RWPE2 (cell line): ENCODE results near the gene XPO5.

ENCODE experiments used
- ATAC-seq: fragments of 200-7000 bp; cut with Tn5 transposase; 3 replicates; pipeline ENCODE4 v1.9.1; 2021; ENCODE audit warnings: low read depth
- DNase-seq: peaks from one replicate; pipeline ENCODE4 v3.0.0-alpha.2; 2020; ENCODE audit warnings: low spot score
- H3K27ac ChIP-seq: fragments of 450-650 bp; 2 replicates; pipeline ENCODE4 v1.5.1; 2017; ENCODE audit warnings: mild to moderate bottlenecking; ENCODE audit not compliant: poor library complexity, severe bottlenecking
- H3K27me3 ChIP-seq: fragments of 250-450 bp; sonication (Bioruptor Pico); 2 replicates; pipeline ENCODE4 v1.5.1; 2021; ENCODE audit warnings: mild to moderate bottlenecking, moderate library complexity; ENCODE audit not compliant: insufficient read depth, poor library complexity, severe bottlenecking
- H3K36me3 ChIP-seq: fragments of 250-450 bp; sonication (Bioruptor Pico); 2 replicates; pipeline ENCODE4 v1.5.1; 2020; ENCODE audit warnings: low read depth, mild to moderate bottlenecking, moderate library complexity
- H3K4me1 ChIP-seq: fragments of 250-450 bp; sonication (Bioruptor Pico); 2 replicates; pipeline ENCODE4 v1.5.1; 2021; ENCODE audit warnings: mild to moderate bottlenecking, moderate library complexity; ENCODE audit not compliant: insufficient read depth, poor library complexity, severe bottlenecking
- H3K4me3 ChIP-seq: fragments of 250-450 bp; sonication (Bioruptor Pico); 2 replicates; pipeline ENCODE4 v1.5.1; 2021; ENCODE audit warnings: mild to moderate bottlenecking, moderate library complexity; ENCODE audit not compliant: severe bottlenecking
- H3K9me3 ChIP-seq: fragments of 250-450 bp; sonication (Bioruptor Pico); 2 replicates; pipeline ENCODE4 v1.5.1; 2021; ENCODE audit warnings: mild to moderate bottlenecking, moderate library complexity; ENCODE audit not compliant: severe bottlenecking
- TF ChIP-seq, protein P1 (sequence below): fragments of 450-650 bp; IDR thresholded peaks from one replicate; pipeline ENCODE4 v1.5.1; 2017; ENCODE audit warnings: mild to moderate bottlenecking, moderate library complexity; ENCODE audit not compliant: poor library complexity, severe bottlenecking

The XPO5 gene

DNA sequence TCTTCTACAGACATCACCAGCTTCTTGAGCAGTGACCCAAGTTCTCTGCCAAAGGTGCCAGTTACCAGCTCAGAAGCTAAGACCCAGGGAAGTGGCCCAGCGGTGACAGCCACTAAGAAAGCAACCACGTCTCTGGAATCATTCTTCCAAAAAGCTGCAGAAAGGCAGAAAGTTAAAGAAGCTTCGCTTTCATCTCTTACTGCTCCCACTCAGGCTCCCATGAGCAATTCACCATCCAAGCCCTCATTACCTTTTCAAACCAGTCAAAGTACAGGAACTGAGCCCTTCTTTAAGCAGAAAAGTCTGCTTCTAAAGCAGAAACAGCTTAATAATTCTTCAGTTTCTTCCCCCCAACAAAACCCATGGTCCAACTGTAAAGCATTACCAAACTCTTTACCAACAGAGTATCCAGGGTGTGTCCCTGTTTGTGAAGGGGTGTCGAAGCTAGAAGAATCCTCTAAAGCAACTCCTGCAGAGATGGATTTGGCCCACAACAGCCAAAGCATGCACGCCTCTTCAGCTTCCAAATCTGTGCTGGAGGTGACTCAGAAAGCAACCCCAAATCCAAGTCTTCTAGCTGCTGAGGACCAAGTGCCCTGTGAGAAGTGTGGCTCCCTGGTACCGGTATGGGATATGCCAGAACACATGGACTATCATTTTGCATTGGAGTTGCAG is 38.0 kb upstream of the XPO5 start:
- Histone ChIP-seq H3K4me1 (no peaks in the 10 kb centered on the region), H3K27ac (no peak overlapping the region), H3K27me3 (no peaks in the 10 kb centered on the region), H3K9me3 (no peaks in the 10 kb centered on the region), H3K36me3 (peaks cover 68% of the 10 kb centered on the region), H3K4me3 (no peak overlapping the region)
- no peak for ATAC-seq
- DNase-seq = no peak
- TF ChIP-seq, protein P1, sequence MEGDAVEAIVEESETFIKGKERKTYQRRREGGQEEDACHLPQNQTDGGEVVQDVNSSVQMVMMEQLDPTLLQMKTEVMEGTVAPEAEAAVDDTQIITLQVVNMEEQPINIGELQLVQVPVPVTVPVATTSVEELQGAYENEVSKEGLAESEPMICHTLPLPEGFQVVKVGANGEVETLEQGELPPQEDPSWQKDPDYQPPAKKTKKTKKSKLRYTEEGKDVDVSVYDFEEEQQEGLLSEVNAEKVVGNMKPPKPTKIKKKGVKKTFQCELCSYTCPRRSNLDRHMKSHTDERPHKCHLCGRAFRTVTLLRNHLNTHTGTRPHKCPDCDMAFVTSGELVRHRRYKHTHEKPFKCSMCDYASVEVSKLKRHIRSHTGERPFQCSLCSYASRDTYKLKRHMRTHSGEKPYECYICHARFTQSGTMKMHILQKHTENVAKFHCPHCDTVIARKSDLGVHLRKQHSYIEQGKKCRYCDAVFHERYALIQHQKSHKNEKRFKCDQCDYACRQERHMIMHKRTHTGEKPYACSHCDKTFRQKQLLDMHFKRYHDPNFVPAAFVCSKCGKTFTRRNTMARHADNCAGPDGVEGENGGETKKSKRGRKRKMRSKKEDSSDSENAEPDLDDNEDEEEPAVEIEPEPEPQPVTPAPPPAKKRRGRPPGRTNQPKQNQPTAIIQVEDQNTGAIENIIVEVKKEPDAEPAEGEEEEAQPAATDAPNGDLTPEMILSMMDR = no peak

DNA sequence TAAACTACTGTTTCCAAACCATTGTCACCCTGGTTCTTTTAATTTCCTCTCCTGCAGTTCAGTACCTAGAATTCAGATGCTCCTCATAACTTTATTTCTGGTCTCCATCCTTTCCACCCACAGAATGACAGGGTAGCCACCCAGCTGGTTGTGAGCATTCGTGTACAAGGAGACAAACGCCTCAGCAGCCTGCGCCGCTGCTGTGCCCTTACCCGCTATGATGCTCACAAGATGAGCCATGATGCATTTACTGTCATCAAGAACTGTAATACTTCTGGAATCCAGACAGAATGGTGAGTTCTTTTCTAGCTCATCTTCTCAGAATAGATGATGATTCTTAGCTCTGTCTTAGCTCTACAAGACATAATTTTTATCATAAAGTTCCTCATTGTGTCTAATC is 34.6 kb upstream of the XPO5 start:
- H3K4me3 ChIP-seq = no peak overlapping the region
- DNase-seq = no peak
- ATAC-seq = no peak
- TF ChIP-seq, protein P1 = no peak
- peaks cover 95% of the 10 kb centered on the region for H3K36me3 ChIP-seq
- no peaks in the 10 kb centered on the region for H3K27me3 ChIP-seq
- no peaks in the 10 kb centered on the region for H3K9me3 ChIP-seq
- H3K27ac ChIP-seq = no peak overlapping the region
- no peaks in the 10 kb centered on the region for H3K4me1 ChIP-seq

DNA sequence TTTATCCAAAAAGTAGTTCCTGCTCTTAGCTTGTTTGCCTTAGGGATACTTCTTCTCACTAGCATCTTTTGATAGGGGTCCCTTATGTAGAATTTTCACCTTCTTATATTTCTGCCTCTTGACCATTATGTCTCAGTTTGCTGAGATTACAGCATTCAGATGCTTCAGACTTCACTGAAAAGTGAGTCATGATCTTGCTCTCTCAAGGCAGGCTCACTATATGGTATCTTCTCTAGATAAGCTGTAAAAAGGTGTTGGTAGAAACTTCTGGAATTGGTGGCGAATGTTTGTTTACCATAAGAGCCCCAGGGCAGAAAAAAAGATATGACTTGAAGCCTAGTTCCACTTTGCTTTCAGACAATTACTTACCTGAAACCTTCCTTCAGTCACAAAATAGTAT is 33.6 kb upstream of the XPO5 start:
- TF ChIP-seq, protein P1 = no peak
- ATAC-seq (no peak), DNase-seq (no peak)
- Histone ChIP-seq H3K27ac (no peak overlapping the region), H3K27me3 (no peaks in the 10 kb centered on the region), H3K4me1 (no peaks in the 10 kb centered on the region), H3K9me3 (no peaks in the 10 kb centered on the region), H3K4me3 (no peak overlapping the region), H3K36me3 (peaks cover 98% of the 10 kb centered on the region)

DNA sequence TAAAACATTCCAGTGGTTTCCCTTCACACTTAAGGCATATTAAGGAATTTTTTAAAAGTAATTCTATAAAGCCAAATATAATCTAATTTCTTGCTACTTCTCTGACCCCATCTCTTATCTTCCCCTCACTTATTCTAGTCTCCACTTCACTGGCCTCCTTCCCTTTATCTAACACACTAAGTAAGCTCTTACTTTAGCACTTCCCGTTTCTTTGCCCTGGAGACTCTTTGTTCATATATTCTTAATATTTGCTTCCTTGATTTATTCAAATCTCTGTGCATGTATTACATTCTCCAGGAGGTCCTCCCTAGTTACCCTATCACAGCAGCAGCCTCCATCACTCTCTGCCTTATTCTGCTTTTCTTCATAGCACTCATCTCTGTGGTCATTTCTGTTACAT is 33.0 kb upstream of the XPO5 start:
- DNase-seq (no peak), ATAC-seq (no peak)
- H3K27ac ChIP-seq = no peak overlapping the region
- H3K36me3 ChIP-seq = peaks cover 97% of the 10 kb centered on the region
- H3K9me3 ChIP-seq = no peaks in the 10 kb centered on the region
- no peaks in the 10 kb centered on the region for H3K27me3 ChIP-seq
- TF ChIP-seq, protein P1 = peak; percentile 3
- no peak overlapping the region for H3K4me3 ChIP-seq
- H3K4me1 ChIP-seq = no peaks in the 10 kb centered on the region

DNA sequence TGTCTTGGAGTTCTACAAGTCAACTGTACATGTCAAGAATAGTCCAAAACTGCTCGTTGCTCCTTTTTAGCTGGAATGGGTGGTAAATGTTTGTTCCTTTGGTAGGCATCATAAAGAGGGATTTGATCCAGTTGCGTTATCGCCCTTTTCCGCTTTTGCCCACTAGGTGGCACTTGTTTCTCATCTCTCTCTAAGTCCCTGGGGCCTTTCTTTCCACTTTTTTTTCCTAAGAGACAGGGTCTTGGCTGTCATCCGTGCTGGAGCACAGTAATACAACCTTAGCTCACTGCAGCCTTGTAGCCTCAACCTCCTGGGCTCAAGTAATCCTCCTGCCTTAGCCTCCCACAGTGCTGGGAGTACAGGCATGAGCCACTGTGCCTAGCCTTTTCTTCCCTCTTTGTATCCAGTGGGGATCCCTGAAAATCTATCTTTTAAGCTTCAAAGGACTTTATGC is 32.5 kb upstream of the XPO5 start:
- H3K4me3 ChIP-seq = no peak overlapping the region
- ATAC-seq (peak; percentile 59), DNase-seq (no peak)
- no peaks in the 10 kb centered on the region for H3K27me3 ChIP-seq
- H3K27ac ChIP-seq = no peak overlapping the region
- H3K9me3 ChIP-seq = no peaks in the 10 kb centered on the region
- H3K36me3 ChIP-seq = peaks cover 97% of the 10 kb centered on the region
- TF ChIP-seq, protein P1 = peak; percentile 90
- H3K4me1 ChIP-seq = no peaks in the 10 kb centered on the region
